ENCODE measurements around the gene DNAH14.
"Not testable (repeated sequence)": the region's sequence is repeated elsewhere in the genome, so short reads cannot be mapped to it uniquely, and the experiment has no call there.

The DNAH14 gene

DNA sequence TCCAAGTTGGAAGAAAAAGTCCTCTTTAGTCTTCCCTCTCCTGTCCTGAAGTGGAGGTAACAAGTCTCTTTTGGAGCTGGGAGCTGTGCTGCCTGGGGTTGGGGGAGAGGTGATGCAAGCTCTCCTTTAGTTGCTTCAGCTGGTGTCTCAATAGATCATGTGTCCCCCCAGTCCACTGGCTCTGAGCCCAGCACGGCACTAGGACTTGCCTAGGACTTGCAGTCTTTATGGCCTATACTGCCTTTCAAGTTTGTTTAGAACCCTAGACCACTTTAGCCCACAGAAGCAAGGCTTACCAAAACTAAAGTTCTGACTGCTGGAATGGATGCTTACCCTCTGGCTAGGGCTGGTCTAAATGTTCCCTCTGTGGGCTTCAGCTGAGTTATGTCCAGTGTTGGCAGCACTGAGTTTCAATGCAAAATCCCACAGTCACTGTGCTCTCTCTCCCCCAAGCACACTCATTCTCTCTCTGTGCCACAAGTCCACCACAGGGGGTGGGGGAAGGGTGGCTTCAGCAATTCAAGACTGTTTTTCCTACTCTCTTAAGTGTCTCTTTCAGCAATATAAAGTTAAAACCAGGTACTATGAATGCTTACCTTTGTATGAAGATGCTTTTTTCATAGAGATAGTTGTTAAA is 185.0 kb downstream of the DNAH14 start:
- H3K27me3 Mint-ChIP-seq, result peaks cover 16% of the 10 kb centered on the region
- DNase-seq, result no peak
- no peaks in the 10 kb centered on the region for H3K9me3 Mint-ChIP-seq
- no peaks in the 10 kb centered on the region for H3K4me1 Mint-ChIP-seq (ENCODE audit: low read depth)
- no peaks in the 10 kb centered on the region for H3K36me3 Mint-ChIP-seq (ENCODE audit: low read depth)
- H3K27ac Mint-ChIP-seq, result no peak overlapping the region
- no peak overlapping the region for H3K4me3 Mint-ChIP-seq

DNA sequence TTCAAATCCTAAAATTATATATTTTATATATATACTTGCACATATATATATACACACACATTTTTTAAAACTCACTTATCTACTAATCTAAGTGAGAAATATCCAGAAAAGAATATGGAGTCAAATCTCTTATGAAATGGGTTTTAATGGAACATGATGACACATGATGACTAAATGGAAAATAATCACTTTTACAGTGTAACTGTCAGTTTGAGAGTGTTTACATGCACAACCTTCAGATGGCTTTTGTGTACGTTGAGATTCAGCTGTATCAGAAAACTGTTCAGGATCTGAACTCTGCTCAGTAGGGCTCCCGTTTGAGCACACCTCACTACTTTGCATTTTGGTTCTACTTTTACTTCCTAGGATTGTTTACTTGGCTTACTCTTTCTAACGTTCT is 189.8 kb downstream of the DNAH14 start:
- Mint-ChIP-seq H3K27me3 (peaks cover 5% of the 10 kb centered on the region), H3K27ac (no peak overlapping the region), H3K9me3 (no peaks in the 10 kb centered on the region), H3K4me3 (no peak overlapping the region), H3K4me1 (ENCODE audit: low read depth) (no peaks in the 10 kb centered on the region), H3K36me3 (ENCODE audit: low read depth) (no peaks in the 10 kb centered on the region)
- no peak for DNase-seq

DNA sequence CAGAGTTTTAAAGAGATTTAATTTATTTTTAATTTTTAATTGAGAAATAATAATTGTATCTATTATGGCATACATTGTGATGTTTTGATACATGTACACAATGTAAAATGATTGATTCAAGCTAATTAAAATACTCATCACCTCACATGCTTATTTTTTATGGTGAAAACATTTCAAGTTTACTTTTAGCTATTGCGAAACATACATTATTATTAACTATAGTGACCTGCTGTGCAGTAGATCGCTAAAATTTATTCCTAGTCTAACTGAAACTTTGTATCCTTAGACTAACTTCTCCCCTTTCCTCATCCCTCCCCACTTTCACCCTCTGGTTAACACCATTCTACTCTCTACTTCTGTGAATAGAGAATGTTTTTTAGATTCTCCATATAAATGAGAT is 191.6 kb downstream of the DNAH14 start:
- H3K9me3 Mint-ChIP-seq, result no peaks in the 10 kb centered on the region
- DNase-seq, result no peak
- H3K36me3 Mint-ChIP-seq (ENCODE audit: low read depth), result no peaks in the 10 kb centered on the region
- H3K27me3 Mint-ChIP-seq, result no peaks in the 10 kb centered on the region
- H3K27ac Mint-ChIP-seq, result no peak overlapping the region
- no peaks in the 10 kb centered on the region for H3K4me1 Mint-ChIP-seq (ENCODE audit: low read depth)
- H3K4me3 Mint-ChIP-seq, result no peak overlapping the region

DNA sequence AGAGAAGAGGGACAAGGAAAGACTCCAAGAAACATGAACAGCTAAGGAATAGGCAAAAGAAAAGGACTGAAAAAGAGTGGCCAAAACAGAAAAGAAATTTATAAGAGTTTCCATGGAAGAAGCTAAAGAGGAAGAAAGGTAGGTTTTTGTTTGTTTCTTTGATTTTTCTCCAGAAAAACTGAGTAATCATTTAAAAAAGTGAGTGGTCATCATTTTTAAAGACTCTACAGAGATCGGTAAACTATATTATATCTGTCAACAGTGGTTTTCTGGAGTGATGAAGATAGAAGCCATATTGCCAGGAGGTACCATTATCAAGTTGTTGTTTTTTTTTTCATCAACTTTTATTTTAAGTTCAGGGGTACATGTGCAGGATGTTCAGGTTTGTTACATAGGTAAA is 202.4 kb downstream of the DNAH14 start:
- no peaks in the 10 kb centered on the region for H3K4me1 Mint-ChIP-seq (ENCODE audit: low read depth)
- peaks cover 3% of the 10 kb centered on the region for H3K27me3 Mint-ChIP-seq
- DNase-seq, result no peak
- peaks cover 17% of the 10 kb centered on the region for H3K9me3 Mint-ChIP-seq
- no peak overlapping the region for H3K27ac Mint-ChIP-seq
- H3K36me3 Mint-ChIP-seq (ENCODE audit: low read depth), result no peaks in the 10 kb centered on the region
- H3K4me3 Mint-ChIP-seq, result no peak overlapping the region

DNA sequence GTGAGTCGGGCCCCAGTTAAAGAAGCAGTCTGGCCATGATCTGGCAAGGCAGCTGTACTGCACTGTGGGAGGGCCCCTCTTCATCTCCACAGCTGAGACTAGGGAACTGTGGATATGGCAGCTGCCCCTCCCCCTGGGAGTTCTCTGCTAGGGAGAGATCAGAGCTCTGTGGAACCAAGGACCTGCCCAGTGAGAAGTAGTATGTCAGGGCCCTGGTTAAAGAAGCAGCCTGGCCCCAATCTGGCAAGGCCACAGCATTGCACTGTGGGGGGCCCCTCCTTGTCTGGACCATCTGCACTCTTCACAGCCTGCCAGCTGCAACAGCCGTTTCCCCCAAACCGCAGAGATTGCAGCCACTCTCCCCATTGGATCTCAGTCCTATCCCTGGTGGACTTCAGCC is 208.5 kb downstream of the DNAH14 start:
- no peak for DNase-seq
- no peak overlapping the region for H3K4me3 Mint-ChIP-seq
- no peak overlapping the region for H3K27ac Mint-ChIP-seq
- H3K4me1 Mint-ChIP-seq (ENCODE audit: low read depth), result no peaks in the 10 kb centered on the region
- peaks cover 13% of the 10 kb centered on the region for H3K27me3 Mint-ChIP-seq
- H3K36me3 Mint-ChIP-seq (ENCODE audit: low read depth), result no peaks in the 10 kb centered on the region
- peaks cover 17% of the 10 kb centered on the region for H3K9me3 Mint-ChIP-seq

DNA sequence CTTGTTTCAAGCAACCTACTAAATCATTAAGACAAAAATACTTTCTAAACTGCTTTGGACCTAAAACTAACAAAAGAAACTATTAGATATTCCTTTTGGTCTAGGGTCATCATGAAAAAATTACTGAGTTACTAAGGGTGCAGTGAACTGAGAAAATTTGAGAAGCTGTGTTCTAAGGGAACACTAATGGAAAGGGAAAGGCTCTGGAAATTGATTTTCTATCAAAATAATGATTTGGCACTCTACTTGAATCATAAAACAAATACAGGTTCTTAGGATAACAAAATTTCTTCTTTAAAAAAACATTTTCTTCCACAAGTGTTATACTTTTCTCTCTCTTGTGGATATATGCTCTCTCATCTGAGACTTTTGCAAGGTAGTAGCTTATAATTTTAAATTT is 213.5 kb downstream of the DNAH14 start:
- Mint-ChIP-seq H3K4me1 (ENCODE audit: low read depth) (no peaks in the 10 kb centered on the region), H3K27me3 (peaks cover 13% of the 10 kb centered on the region), H3K27ac (no peak overlapping the region), H3K4me3 (no peak overlapping the region), H3K9me3 (no peaks in the 10 kb centered on the region), H3K36me3 (ENCODE audit: low read depth) (no peaks in the 10 kb centered on the region)
- DNase-seq, result no peak

DNA sequence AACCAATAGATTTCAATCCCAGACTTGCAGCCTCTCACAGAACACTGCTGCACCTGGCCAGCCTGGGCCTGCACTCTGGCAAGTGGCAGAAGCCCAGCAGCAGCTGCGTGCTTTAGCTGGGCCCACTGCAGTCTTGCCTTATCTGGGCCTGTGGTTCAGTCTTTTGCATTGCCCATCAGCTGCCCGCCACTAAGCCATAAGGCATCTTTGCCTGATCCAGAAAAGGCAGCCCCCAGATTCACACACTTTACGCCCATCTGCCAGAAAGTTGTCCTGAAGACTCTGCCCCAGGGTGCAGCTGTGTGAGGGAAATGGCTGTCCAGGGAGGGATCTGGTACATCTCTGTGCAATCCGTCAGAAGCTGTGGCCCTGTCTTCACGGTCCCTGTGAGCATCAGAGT is 217.0 kb downstream of the DNAH14 start:
- Mint-ChIP-seq H3K4me3 (no peak overlapping the region), H3K36me3 (ENCODE audit: low read depth) (no peaks in the 10 kb centered on the region), H3K27me3 (peaks cover 5% of the 10 kb centered on the region), H3K27ac (no peak overlapping the region), H3K4me1 (ENCODE audit: low read depth) (no peaks in the 10 kb centered on the region), H3K9me3 (no peaks in the 10 kb centered on the region)
- no peak for DNase-seq

DNA sequence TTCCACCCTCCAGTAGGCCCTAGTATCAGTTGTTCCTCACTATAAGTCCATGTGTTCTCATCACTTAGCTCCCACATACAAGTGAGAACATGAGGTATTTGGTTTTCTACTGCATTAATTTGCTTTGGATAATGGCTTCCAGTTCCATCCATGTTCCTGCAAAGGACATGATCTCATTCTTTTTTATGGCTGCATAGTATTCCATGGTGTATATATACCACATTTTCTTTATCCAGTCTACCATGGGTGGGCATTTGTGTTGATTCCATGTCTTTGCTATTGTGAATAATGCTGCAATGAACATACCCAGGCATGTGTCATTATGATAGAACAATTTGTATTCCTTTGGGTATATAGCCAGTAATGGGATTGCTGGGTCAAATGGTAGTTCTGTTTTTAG is 218.3 kb downstream of the DNAH14 start:
- not testable (repeated sequence) for H3K27ac Mint-ChIP-seq; H3K36me3 Mint-ChIP-seq (ENCODE audit: low read depth); H3K27me3 Mint-ChIP-seq; H3K4me1 Mint-ChIP-seq (ENCODE audit: low read depth); H3K9me3 Mint-ChIP-seq; DNase-seq; H3K4me3 Mint-ChIP-seq

DNA sequence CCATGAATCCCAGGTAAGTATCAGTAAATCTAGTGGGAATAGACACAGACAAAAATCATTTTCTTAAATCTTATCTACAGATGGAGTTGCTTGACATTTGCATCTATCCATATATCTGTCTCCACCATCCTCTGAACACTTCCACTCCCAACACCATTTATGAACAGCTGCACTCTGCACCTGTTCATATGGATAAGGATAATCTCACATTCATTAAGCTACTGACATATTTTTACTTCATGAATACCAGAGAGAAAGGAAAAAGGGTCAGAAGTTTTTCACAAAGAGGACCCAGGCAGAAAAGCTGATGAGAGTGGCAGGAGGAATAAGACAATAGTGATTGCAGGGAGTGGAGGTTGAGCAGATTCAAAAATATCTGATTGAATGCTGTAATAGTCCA is 222.6 kb downstream of the DNAH14 start:
- Mint-ChIP-seq H3K4me3 (no peak overlapping the region), H3K4me1 (ENCODE audit: low read depth) (peaks cover 6% of the 10 kb centered on the region), H3K27ac (no peak overlapping the region), H3K36me3 (ENCODE audit: low read depth) (no peaks in the 10 kb centered on the region), H3K9me3 (no peaks in the 10 kb centered on the region), H3K27me3 (peaks cover 4% of the 10 kb centered on the region)
- no peak for DNase-seq

DNA sequence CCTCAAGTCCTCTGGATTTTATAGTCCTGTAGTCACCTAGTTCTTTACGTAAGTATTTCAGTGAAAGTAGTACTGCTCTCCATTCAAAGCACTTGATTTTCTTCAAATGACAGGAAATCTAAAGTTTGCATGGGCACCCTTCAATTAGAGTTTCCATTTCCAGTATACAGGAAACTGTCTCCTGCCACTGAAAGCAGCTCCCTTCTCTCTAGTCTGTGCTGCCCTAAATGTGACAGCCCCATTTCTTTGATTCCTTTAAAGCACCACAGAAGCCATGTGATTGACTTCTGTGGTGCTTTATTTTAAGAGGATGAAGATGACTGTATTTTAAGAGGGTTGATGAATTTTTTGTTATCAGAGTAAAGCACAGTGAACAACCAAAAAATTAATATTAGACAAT is 226.1 kb downstream of the DNAH14 start:
- Mint-ChIP-seq H3K27me3 (peaks cover 4% of the 10 kb centered on the region), H3K4me3 (no peak overlapping the region), H3K36me3 (ENCODE audit: low read depth) (no peaks in the 10 kb centered on the region), H3K27ac (no peak overlapping the region), H3K4me1 (ENCODE audit: low read depth) (peaks cover 6% of the 10 kb centered on the region), H3K9me3 (no peaks in the 10 kb centered on the region)
- no peak for DNase-seq

DNA sequence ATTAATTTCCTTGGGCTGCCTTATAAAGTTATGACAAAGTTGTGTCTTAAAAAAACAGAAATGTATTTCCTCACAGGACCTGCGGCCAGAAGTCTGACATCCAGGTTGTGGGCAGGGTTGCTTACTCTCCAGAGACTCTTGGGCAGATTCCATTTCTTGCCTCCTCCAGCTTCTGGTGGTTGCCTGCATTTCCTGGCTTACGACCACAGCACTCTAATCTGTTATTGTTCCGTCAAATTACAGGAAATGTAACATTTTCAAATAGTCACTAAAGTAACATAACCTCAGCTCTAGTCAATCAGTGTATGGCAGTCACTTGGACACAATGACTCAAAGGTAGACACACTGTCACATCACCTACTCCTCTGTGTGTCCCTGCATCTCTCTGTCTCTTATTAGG is 226.8 kb downstream of the DNAH14 start:
- Mint-ChIP-seq H3K36me3 (ENCODE audit: low read depth) (no peaks in the 10 kb centered on the region), H3K4me3 (no peak overlapping the region), H3K9me3 (no peaks in the 10 kb centered on the region), H3K27ac (no peak overlapping the region), H3K4me1 (ENCODE audit: low read depth) (peaks cover 6% of the 10 kb centered on the region), H3K27me3 (peaks cover 4% of the 10 kb centered on the region)
- DNase-seq, result no peak

DNA sequence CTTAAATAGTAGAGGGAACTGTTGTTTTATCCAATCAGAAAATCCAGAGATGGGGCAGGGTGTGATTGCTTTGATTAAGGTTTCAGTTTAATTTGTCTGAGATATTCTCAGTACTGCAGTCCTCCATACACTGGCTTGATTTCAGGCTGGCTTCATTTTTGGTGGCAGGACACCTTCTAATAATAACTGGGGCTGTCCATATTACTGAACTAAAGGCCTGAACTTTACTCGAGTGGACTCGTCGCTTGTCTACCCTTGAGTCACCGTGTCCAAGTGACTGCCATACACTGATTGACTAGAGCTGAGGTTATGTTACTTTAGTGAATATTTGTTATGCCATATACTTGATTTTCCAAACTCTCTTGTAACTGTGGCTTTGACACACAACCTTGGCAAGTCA is 228.8 kb downstream of the DNAH14 start:
- no peak for DNase-seq
- no peaks in the 10 kb centered on the region for H3K9me3 Mint-ChIP-seq
- H3K4me1 Mint-ChIP-seq (ENCODE audit: low read depth), result peaks cover 6% of the 10 kb centered on the region
- H3K4me3 Mint-ChIP-seq, result no peak overlapping the region
- no peaks in the 10 kb centered on the region for H3K36me3 Mint-ChIP-seq (ENCODE audit: low read depth)
- H3K27me3 Mint-ChIP-seq, result peaks cover 9% of the 10 kb centered on the region
- H3K27ac Mint-ChIP-seq, result no peak overlapping the region

DNA sequence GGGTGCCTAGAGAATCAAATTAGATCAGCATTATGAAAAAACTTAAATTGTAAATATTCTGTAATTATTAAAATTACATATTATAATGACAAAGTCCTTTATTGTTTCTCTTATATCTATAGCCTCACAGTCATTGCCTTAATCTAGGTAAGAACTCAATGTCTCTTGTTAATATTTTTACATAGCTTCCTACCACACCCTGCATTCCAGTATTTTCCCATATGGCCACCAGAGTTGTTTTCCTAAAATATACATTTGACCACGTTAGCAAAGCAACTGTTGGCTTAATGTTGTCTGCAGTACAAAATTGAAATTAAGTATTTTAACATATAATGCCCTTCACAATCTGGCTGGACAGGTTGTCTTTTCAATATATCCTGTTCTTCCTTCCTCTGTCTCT is 230.3 kb downstream of the DNAH14 start:
- H3K4me3 Mint-ChIP-seq, result no peak overlapping the region
- no peak for DNase-seq
- H3K36me3 Mint-ChIP-seq (ENCODE audit: low read depth), result no peaks in the 10 kb centered on the region
- H3K9me3 Mint-ChIP-seq, result no peaks in the 10 kb centered on the region
- H3K4me1 Mint-ChIP-seq (ENCODE audit: low read depth), result peaks cover 6% of the 10 kb centered on the region
- no peak overlapping the region for H3K27ac Mint-ChIP-seq
- H3K27me3 Mint-ChIP-seq, result peaks cover 11% of the 10 kb centered on the region

DNA sequence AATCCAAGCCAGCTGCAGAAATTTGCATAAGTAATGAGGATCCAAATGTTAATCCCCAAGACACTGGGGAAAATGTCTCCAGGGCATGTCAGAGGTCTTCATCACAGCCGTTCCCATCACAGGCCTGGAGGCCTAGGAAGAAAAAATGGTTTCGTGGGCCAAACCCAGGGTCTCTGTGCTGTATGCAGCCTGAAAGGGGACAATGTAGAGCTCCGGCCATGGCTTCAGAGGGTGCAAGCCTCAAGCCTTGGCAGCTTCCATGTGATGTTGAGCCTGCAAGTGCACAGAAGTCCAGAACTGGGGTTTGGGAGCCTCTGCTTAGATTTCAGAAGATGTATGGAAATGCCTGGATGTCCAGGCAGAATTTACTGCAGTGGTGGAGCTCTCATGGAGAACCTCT is 247.9 kb downstream of the DNAH14 start:
- H3K4me3 Mint-ChIP-seq; H3K27ac Mint-ChIP-seq; H3K36me3 Mint-ChIP-seq (ENCODE audit: low read depth); H3K4me1 Mint-ChIP-seq (ENCODE audit: low read depth); DNase-seq: not testable (repeated sequence)
- H3K27me3 Mint-ChIP-seq, result peaks cover 10% of the 10 kb centered on the region
- peaks cover 29% of the 10 kb centered on the region for H3K9me3 Mint-ChIP-seq

DNA sequence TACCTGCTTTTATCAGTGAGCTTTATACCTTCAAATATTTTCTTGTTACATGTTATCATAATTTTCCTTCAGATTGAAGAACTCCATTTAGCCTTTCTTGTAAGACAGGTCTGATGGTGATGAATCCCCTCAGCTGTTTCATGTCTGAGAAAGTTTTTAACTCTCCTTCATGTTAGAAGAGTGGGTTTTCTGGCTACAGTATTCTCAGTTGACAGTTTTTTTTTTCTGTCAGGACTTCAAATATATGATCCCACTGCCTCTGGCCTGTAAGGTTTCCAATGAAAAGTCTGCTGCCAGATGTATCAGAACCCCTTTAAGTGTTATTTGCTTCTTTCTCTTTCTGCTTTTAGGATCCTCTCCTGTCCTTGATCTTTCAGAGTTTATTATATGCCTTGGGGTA is 250.2 kb downstream of the DNAH14 start:
- no peak overlapping the region for H3K4me3 Mint-ChIP-seq
- no peak for DNase-seq
- H3K4me1 Mint-ChIP-seq (ENCODE audit: low read depth), result no peaks in the 10 kb centered on the region
- peaks cover 2% of the 10 kb centered on the region for H3K36me3 Mint-ChIP-seq (ENCODE audit: low read depth)
- peaks cover 15% of the 10 kb centered on the region for H3K27me3 Mint-ChIP-seq
- no peak overlapping the region for H3K27ac Mint-ChIP-seq
- H3K9me3 Mint-ChIP-seq, result peaks cover 29% of the 10 kb centered on the region

DNA sequence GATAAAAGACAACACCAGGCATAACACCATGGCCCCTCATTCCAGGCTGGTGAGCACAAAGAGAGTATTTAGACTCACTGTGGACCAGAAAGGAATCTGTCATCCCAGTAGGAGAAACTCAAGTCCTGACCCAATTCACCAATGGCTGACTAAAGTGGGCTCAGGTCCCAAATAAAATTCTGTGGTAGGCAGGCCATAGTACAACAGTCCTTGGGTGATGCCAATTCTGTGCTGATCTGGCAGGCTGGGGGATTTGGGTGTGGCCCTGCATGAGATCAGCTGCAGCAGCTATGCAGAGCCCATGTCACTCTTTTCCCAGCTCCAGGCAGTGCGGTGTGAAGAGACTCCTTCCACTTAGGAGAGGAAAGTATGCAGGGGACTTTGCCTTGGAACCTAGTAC is 253.2 kb downstream of the DNAH14 start:
- no peak overlapping the region for H3K4me3 Mint-ChIP-seq
- peaks cover 2% of the 10 kb centered on the region for H3K36me3 Mint-ChIP-seq (ENCODE audit: low read depth)
- no peak for DNase-seq
- H3K4me1 Mint-ChIP-seq (ENCODE audit: low read depth), result no peaks in the 10 kb centered on the region
- peaks cover 20% of the 10 kb centered on the region for H3K9me3 Mint-ChIP-seq
- peaks cover 15% of the 10 kb centered on the region for H3K27me3 Mint-ChIP-seq
- no peak overlapping the region for H3K27ac Mint-ChIP-seq

All from activated T-cell treated with anti-CD3 and anti-CD28 coated beads, Interleukin-2, amount 50 U/mL, for 24 hours (primary cell).